ENCODE results near the gene CELF3. TPM values are rescaled to one million over a fixed set of nuclear protein-coding genes. Genes with fewer than 3 reads are reported as not detected.

The CELF3 gene
- total and polyA plus RNA-seq, 2 of the 13 experiments (the other 11 are each of a cell fraction or from before 2014, with no cell fraction given): not detected

DNA sequence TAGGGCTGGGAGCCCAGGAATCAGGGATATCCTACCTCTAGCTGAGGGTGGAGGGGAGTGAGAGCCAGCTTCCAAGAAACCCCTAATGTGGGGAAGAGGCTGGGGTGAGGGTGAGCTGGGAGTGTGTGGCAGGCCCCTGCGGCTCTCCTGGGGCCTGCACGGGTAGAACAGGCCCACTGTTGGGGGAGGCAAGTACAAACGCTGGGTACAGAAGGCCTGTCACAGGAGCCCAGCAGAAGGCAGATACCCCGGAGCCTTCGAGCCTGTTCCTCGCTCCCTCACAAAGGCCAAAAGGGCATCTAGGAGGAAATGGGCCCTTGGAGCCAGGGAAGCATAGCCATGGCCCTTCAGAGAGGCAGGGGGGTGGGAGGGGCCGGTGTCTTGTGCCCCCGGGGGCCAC is 13.7 kb downstream of the CELF3 start (continued):
- no peak for TF ChIP-seq USF2 (IDR thresholded peaks at IDR 0.05; ENCODE audit: low read depth, low read length)
- no peak for TF ChIP-seq USF2 (CRISPR knock-in tag; IDR thresholded peaks at IDR 0.05; ENCODE audit: borderline replicate concordance)
- no peak for TF ChIP-seq RXRA (CRISPR knock-in tag; IDR thresholded peaks at IDR 0.05)
- TF ChIP-seq ZBTB7A (CRISPR knock-in tag; IDR thresholded peaks at IDR 0.05): no peak
- no peak for TF ChIP-seq CERS6 (CRISPR knock-in tag; IDR thresholded peaks at IDR 0.05)
- TF ChIP-seq, protein P1, sequence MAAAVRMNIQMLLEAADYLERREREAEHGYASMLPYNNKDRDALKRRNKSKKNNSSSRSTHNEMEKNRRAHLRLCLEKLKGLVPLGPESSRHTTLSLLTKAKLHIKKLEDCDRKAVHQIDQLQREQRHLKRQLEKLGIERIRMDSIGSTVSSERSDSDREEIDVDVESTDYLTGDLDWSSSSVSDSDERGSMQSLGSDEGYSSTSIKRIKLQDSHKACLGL (CRISPR knock-in tag; IDR thresholded peaks at IDR 0.05): no peak
- no peak for TF ChIP-seq ZNF33A (CRISPR knock-in tag; IDR thresholded peaks at IDR 0.05; ENCODE audit: borderline replicate concordance)
- TF ChIP-seq ZBTB43 (CRISPR knock-in tag; conservative IDR thresholded peaks at IDR 0.05): no peak
- no peak for TF ChIP-seq IRF2 (CRISPR knock-in tag; IDR thresholded peaks at IDR 0.05)
- no peak for TF ChIP-seq ZNF891 (CRISPR knock-in tag; IDR thresholded peaks at IDR 0.05)
- no peak for TF ChIP-seq MYPOP (CRISPR knock-in tag; IDR thresholded peaks at IDR 0.05)
- no peak for TF ChIP-seq ZFY (CRISPR knock-in tag; IDR thresholded peaks at IDR 0.05)
- TF ChIP-seq, protein P2, sequence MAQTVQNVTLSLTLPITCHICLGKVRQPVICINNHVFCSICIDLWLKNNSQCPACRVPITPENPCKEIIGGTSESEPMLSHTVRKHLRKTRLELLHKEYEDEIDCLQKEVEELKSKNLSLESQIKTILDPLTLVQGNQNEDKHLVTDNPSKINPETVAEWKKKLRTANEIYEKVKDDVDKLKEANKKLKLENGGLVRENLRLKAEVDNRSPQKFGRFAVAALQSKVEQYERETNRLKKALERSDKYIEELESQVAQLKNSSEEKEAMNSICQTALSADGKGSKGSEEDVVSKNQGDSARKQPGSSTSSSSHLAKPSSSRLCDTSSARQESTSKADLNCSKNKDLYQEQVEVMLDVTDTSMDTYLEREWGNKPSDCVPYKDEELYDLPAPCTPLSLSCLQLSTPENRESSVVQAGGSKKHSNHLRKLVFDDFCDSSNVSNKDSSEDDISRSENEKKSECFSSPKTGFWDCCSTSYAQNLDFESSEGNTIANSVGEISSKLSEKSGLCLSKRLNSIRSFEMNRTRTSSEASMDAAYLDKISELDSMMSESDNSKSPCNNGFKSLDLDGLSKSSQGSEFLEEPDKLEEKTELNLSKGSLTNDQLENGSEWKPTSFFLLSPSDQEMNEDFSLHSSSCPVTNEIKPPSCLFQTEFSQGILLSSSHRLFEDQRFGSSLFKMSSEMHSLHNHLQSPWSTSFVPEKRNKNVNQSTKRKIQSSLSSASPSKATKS (CRISPR knock-in tag; IDR thresholded peaks at IDR 0.05): no peak
- TF ChIP-seq, protein P3, sequence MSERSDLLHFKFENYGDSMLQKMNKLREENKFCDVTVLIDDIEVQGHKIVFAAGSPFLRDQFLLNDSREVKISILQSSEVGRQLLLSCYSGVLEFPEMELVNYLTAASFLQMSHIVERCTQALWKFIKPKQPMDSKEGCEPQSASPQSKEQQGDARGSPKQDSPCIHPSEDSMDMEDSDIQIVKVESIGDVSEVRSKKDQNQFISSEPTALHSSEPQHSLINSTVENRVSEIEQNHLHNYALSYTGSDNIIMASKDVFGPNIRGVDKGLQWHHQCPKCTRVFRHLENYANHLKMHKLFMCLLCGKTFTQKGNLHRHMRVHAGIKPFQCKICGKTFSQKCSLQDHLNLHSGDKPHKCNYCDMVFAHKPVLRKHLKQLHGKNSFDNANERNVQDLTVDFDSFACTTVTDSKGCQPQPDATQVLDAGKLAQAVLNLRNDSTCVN (CRISPR knock-in tag; IDR thresholded peaks at IDR 0.05; ENCODE audit: borderline replicate concordance): no peak
- TF ChIP-seq, protein P4, sequence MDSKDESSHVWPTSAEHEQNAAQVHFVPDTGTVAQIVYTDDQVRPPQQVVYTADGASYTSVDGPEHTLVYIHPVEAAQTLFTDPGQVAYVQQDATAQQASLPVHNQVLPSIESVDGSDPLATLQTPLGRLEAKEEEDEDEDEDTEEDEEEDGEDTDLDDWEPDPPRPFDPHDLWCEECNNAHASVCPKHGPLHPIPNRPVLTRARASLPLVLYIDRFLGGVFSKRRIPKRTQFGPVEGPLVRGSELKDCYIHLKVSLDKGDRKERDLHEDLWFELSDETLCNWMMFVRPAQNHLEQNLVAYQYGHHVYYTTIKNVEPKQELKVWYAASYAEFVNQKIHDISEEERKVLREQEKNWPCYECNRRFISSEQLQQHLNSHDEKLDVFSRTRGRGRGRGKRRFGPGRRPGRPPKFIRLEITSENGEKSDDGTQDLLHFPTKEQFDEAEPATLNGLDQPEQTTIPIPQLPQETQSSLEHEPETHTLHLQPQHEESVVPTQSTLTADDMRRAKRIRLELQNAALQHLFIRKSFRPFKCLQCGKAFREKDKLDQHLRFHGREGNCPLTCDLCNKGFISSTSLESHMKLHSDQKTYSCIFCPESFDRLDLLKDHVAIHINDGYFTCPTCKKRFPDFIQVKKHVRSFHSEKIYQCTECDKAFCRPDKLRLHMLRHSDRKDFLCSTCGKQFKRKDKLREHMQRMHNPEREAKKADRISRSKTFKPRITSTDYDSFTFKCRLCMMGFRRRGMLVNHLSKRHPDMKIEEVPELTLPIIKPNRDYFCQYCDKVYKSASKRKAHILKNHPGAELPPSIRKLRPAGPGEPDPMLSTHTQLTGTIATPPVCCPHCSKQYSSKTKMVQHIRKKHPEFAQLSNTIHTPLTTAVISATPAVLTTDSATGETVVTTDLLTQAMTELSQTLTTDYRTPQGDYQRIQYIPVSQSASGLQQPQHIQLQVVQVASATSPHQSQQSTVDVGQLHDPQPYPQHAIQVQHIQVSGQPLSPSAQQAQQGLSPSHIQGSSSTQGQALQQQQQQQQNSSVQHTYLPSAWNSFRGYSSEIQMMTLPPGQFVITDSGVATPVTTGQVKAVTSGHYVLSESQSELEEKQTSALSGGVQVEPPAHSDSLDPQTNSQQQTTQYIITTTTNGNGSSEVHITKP (CRISPR knock-in tag; IDR thresholded peaks at IDR 0.05; ENCODE audit: low read depth): no peak
- TF ChIP-seq CHD2 (IDR thresholded peaks at IDR 0.05; ENCODE audit: low read depth, low read length): no peak
